NCI-H146 (cell line): ENCODE data around the gene MUC20.
"Not testable (repeated sequence)": the region's sequence is repeated elsewhere in the genome, so short reads cannot be mapped to it uniquely, and the experiment has no call there.

Source experiments
- DNase-seq: peaks from one replicate; lab custom pipeline; 2025; lab: John Stamatoyannopoulos, UW

Gene MUC20, protein sequence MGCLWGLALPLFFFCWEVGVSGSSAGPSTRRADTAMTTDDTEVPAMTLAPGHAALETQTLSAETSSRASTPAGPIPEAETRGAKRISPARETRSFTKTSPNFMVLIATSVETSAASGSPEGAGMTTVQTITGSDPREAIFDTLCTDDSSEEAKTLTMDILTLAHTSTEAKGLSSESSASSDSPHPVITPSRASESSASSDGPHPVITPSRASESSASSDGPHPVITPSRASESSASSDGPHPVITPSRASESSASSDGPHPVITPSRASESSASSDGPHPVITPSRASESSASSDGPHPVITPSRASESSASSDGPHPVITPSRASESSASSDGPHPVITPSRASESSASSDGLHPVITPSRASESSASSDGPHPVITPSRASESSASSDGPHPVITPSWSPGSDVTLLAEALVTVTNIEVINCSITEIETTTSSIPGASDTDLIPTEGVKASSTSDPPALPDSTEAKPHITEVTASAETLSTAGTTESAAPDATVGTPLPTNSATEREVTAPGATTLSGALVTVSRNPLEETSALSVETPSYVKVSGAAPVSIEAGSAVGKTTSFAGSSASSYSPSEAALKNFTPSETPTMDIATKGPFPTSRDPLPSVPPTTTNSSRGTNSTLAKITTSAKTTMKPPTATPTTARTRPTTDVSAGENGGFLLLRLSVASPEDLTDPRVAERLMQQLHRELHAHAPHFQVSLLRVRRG

GRCh38 chr3:195720831-195721506 lies at the start of gene MUC20:
Gene MUC20, plus strand, starts transcription at chr3:195720978. Its CDS starts 30 bp downstream, at chr3:195721008.
- DNase-seq: not testable (repeated sequence)

- DNase-seq: not testable (repeated sequence)
Observed at GRCh38 chr3:195671283-195671682, 49.5 kb upstream of the MUC20 start.

GRCh38 chr3:195673711-195674110 lies 47.1 kb upstream of the MUC20 start:
- DNase-seq: not testable (repeated sequence)

DNA sequence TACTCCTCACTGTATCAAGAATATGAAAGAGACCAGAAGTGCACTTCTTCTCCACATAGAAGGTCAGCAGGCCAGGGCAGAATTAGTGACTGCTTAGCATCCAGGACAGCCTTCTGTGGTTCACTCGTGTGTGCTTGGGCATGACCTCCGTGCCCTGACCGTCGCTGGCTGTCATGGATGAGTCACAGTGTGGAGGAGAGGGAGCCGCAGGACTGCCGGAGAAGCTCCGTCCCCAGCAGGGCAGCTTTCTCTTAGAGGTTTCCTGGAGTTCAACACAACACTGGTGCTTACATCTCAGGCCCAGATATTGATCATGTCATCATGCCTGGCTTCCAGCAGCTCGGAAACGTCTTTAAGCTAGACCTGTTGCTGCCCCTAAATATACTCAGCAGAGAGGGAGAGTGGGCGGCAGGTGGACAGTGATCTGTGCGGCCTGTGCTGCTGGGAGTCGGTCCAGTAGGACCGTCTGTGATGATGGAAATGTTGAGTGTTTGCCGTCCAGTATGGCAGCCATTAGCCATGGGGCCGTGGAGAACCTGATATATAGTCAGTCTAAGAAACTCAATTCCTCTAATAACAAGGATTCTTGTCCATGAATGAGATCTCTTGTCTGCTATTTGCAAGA lies 42.3 kb upstream of the MUC20 start:
- not testable (repeated sequence) for DNase-seq

- DNase-seq: not testable (repeated sequence)
Observed at GRCh38 chr3:195680690-195681089, 40.1 kb upstream of the MUC20 start.

DNA sequence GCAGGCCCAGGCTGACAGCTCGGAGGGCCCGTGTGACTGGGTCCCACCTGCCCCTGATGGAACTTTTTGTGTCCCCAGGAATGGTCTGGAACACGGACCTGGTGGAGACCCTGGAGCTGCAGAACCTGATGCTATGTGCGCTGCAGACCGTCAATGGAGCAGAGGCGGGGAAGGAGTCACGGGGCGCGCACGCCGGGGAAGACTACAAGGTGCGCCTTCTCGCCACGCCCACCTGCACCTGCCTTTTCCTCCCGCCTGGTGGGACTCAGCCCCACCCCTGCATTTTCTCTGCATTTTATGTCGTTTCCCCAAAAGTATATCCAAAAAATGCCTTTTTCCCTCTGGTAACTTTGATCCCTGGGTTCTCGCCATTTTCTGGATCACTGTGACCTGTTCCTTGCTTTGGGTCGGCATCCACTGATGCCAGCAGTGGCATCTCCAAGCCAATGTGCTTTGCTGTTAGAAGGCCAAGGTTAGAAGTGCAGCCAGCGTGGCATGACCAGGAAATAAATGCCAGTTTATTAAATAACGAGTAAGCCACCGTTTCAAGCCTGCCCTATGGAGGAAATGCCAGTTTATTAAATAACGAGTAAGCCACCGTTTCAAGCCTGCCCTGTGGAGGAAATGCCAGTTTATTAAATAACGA lies 39.2 kb upstream of the MUC20 start:
- DNase-seq: not testable (repeated sequence)

DNA sequence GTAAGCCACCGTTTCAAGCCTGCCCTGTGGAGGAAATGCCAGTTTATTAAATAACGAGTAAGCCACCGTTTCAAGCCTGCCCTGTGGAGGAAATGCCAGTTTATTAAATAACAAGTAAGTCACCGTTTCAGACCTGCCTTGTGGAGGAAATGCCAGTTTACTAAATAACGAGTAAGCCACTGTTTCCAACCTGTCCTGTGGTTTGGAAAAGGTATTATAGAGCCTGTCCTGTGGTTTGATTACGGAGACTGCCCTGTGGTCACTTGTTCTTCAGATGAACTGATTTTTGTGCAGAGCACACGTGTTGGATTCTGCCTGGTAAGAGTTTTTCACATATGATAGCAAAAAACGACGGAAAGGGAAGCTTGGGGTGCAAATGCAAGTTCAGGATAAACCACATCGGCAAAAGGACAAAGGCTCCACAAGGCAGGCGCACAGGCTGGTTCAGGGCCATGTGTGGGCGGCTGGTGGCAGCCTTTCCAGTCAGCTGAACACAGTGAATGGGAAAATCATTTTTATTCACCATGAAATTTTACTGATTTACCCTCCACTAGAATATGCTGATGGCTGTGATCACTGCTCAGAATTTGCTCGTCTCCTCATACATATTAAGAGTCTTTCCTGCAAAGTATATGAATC lies 38.6 kb upstream of the MUC20 start:
- not testable (repeated sequence) for DNase-seq

GRCh38 chr3:195683722-195684526 lies 36.9 kb upstream of the MUC20 start:
- not testable (repeated sequence) for DNase-seq

DNA sequence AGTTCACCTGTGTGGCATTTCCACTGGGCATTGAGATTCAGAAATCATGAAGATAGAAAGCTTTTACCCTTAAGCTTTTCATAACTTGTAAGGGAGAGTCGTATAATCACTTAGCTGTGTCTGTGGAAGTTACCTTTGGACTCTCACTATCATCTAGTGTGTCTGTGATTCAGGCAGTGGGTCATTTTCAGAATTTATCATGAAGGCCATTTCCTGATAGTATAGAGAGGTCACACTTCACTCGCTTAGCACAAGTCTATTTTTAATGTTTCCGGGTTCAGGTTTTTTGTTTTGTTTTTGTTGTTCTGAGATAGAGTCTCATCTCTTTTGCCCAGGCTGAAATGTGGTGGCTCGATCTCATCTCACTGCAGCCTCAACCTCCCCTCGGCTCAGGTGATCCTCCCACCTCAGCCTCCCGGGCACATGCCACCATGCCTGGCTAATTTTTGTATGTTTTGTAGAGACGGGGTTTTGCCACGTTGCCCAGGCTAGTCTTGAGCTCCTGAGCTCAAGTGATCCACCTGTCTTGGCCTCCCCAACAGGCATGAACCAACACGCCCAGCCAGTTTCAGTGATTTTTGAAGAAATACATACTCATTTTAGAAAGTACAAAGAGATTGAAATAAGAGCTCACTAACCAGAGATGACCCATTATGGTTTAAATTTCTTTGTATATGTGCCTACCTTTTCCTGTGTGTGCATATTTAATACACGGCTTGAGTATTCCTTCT lies 36.1 kb upstream of the MUC20 start:
- DNase-seq: not testable (repeated sequence)

DNA sequence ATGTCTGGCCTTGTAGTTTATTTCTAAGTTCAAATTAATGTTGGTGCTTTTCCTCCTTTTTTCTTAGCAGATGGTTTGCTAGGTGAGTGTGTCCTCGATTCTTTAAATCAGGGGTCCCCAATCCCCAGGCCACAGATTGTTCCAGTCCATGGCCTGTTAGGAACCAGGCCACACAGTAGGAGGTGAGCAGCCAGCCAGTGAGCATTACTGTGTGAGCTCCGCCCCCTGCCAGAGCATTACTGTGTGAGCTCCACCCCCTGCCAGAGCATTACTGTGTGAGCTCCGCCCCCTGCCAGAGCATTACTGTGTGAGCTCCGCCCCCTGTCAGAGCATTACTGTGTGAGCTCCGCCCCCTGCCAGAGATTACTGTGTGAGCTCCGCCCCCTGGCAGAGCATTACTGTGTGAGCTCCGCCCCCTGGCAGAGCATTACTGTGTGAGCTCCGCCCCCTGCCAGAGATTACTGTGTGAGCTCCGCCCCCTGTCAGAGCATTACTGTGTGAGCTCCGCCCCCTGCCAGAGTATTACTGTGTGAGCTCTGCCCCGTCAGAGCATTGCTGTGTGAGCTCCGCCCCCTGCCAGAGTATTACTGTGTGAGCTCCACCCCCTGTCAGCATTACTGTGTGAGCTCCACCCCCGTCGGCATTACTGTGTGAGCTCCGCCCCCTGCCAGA lies 34.1 kb upstream of the MUC20 start:
- not testable (repeated sequence) for DNase-seq

GRCh38 chr3:195687209-195687760 lies 33.5 kb upstream of the MUC20 start:
- not testable (repeated sequence) for DNase-seq

DNA sequence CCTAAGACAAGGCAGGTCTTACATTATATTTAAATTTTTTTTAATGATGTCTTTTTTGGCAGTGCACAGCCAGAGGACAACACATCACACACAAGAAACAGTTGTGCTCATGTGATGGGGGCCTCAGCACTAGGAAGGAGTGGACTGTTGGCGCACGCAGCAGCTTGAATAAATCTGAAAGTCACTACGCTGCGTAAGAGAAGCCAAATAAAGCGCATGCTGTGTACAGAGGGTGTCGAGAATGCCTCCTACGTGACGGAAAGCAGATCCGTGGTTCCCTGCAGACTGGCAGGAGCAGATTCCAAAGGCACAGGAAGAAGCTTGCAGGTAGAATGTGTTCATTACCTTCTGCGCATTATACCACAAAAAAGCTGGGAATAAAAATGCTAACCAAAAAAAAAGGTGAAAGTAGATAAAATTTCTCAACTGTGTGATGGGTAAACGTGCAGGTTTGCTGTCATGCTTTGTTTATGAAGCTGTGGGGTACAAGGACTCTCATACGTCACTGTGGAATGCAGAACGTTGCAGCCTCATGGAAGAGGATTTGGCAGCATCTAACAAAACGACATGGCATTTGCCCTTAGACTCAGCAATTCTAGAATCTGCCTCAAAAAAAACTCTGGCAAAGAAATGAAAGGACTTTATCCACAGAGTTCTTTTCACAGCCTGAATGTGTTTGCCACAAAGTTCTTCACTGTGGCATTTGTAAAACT lies 32.2 kb upstream of the MUC20 start:
- DNase-seq: not testable (repeated sequence)

GRCh38 chr3:195689184-195690070 lies 31.4 kb upstream of the MUC20 start:
- DNase-seq: not testable (repeated sequence)

GRCh38 chr3:195690951-195691350 lies 29.8 kb upstream of the MUC20 start:
- DNase-seq: no peak

- not testable (repeated sequence) for DNase-seq
Observed at GRCh38 chr3:195691596-195692353, 29.0 kb upstream of the MUC20 start.

- no peak for DNase-seq
Observed at GRCh38 chr3:195692354-195692685, 28.5 kb upstream of the MUC20 start.
